Measurements from ENCODE around the gene WSB1.

- TF ChIP-seq PRDM1 (tag by site-specific recombination; IDR thresholded peaks at IDR 0.05) (no peak), HOXA7 (CRISPR knock-in tag; IDR thresholded peaks at IDR 0.05; ENCODE audit: borderline replicate concordance) (no peak), ZNF416 (tag by site-specific recombination; IDR thresholded peaks at IDR 0.05) (no peak), REST (tag by site-specific recombination; IDR thresholded peaks at IDR 0.05) (no peak)
These were observed 10.2 kb upstream of the WSB1 start for GRCh38 chr17:27283751-27284150.

All from HEK293 (cell line).